ENCODE measurements around the gene DSCAM.

DSCAM gene

DNA sequence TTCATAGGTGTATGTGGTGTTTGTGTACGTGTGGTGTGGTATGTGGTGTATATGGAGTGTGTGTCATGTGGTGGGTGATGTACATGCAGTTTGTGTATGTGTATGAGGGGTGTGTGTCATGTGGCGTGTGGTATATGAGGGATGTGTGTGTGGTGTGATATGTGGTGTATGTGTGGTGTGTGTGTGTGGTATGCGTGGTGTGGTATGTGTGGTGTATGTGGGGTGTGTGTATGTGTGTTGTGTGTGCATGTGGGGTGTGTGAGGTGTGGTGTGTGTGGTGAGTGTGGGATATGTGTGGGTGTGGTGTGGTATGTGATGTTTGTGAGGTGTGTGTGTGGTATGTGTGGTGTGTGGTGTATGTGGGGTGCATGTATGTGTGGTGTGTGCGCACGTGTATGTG is 707.3 kb downstream of the DSCAM start:
- no peak for TF ChIP-seq EP300 (IDR thresholded peaks at IDR 0.05; ENCODE audit: borderline replicate concordance)
- TF ChIP-seq TCF12 (IDR thresholded peaks at IDR 0.05; ENCODE audit: low read depth): no peak
- TF ChIP-seq NFIC (IDR thresholded peaks at IDR 0.05): no peak
- no peak for TF ChIP-seq RAD21 (IDR thresholded peaks at IDR 0.05; ENCODE audit: low read depth)
- no peak for TF ChIP-seq MAX (IDR thresholded peaks at IDR 0.05)
- no peak for TF ChIP-seq TAF1 (IDR thresholded peaks at IDR 0.05; ENCODE audit: low read depth)
- TF ChIP-seq, protein P1, sequence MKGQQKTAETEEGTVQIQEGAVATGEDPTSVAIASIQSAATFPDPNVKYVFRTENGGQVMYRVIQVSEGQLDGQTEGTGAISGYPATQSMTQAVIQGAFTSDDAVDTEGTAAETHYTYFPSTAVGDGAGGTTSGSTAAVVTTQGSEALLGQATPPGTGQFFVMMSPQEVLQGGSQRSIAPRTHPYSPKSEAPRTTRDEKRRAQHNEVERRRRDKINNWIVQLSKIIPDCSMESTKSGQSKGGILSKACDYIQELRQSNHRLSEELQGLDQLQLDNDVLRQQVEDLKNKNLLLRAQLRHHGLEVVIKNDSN (IDR thresholded peaks at IDR 0.05): no peak
- TF ChIP-seq CEBPB (IDR thresholded peaks at IDR 0.05): no peak
- no peak for TF ChIP-seq EGR1 (IDR thresholded peaks at IDR 0.05)
- TF ChIP-seq ZBTB7A (IDR thresholded peaks at IDR 0.05; ENCODE audit: low read depth): no peak
- no peak for TF ChIP-seq CREB1 (IDR thresholded peaks at IDR 0.05; ENCODE audit: low read depth)
- no peak for TF ChIP-seq REST (IDR thresholded peaks at IDR 0.05; ENCODE audit: low read depth)
- TF ChIP-seq YY1 (IDR thresholded peaks at IDR 0.05; ENCODE audit: low read depth): no peak
- TF ChIP-seq FOXM1 (IDR thresholded peaks at IDR 0.05; ENCODE audit: borderline replicate concordance, low read depth): no peak
- no peak for TF ChIP-seq TEAD4 (IDR thresholded peaks at IDR 0.05)

DNA sequence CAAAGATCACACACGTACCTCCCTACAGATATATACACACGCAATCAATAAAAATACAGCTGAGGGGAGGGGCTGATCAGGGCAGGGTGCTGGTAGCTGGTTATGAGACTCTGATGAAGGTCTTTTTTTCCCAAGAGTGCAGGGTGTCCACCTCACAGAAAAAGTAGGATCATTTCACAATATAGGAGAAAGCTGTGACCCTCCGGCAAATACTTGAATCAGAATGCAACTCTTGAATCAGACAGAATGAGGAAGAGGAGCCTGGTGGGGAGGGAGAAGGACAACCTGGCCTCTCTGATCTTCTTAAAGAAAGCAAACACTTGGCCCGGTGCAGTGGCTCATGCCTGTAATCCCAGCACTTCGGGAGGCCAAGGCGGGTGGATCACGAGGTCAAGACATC is 710.4 kb downstream of the DSCAM start:
- TF ChIP-seq TCF12 (IDR thresholded peaks at IDR 0.05; ENCODE audit: low read depth) (no peak), MAX (IDR thresholded peaks at IDR 0.05) (no peak), CREB1 (IDR thresholded peaks at IDR 0.05; ENCODE audit: low read depth) (no peak), EGR1 (IDR thresholded peaks at IDR 0.05) (no peak), EP300 (IDR thresholded peaks at IDR 0.05; ENCODE audit: borderline replicate concordance) (no peak), YY1 (IDR thresholded peaks at IDR 0.05; ENCODE audit: low read depth) (no peak), CEBPB (IDR thresholded peaks at IDR 0.05) (no peak), REST (IDR thresholded peaks at IDR 0.05; ENCODE audit: low read depth) (no peak), RAD21 (IDR thresholded peaks at IDR 0.05; ENCODE audit: low read depth) (no peak), TEAD4 (IDR thresholded peaks at IDR 0.05) (no peak), ZBTB7A (IDR thresholded peaks at IDR 0.05; ENCODE audit: low read depth) (no peak)
- TF ChIP-seq, protein P1 (IDR thresholded peaks at IDR 0.05): no peak

GRCh38 chr21:40134731-40135492 is 712.0 kb downstream of the DSCAM start:
- TF ChIP-seq, protein P1 (IDR thresholded peaks at IDR 0.05): no peak
- TF ChIP-seq NFIC (IDR thresholded peaks at IDR 0.05) (no peak), EGR1 (IDR thresholded peaks at IDR 0.05) (no peak), TEAD4 (IDR thresholded peaks at IDR 0.05) (no peak), TAF1 (IDR thresholded peaks at IDR 0.05; ENCODE audit: low read depth) (no peak), CREB1 (IDR thresholded peaks at IDR 0.05; ENCODE audit: low read depth) (no peak), FOXM1 (IDR thresholded peaks at IDR 0.05; ENCODE audit: borderline replicate concordance, low read depth) (no peak), YY1 (IDR thresholded peaks at IDR 0.05; ENCODE audit: low read depth) (no peak)

DNA sequence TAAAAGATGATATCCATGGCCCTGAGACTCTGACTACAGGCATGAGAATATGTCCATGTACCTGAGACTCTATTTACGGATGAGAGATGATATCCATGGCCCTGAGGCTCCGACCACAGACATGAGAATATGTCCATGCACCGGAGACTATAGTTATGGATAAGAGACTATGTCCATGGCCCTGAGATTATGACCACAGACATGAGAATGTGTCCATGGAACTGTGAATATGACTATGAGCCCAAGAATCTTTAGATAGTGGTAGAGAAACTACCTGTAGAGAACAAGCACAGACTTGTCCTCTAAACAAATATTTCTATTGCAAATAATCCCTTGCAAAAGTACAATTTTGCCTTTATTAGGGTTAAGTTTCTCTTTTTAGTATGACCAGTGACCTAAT is 716.5 kb downstream of the DSCAM start:
- TF ChIP-seq CREB1 (IDR thresholded peaks at IDR 0.05; ENCODE audit: low read depth) (no peak), CEBPB (IDR thresholded peaks at IDR 0.05) (no peak), MAX (IDR thresholded peaks at IDR 0.05) (no peak), FOXM1 (IDR thresholded peaks at IDR 0.05; ENCODE audit: borderline replicate concordance, low read depth) (no peak), YY1 (IDR thresholded peaks at IDR 0.05; ENCODE audit: low read depth) (no peak), TEAD4 (IDR thresholded peaks at IDR 0.05) (no peak), REST (IDR thresholded peaks at IDR 0.05; ENCODE audit: low read depth) (no peak)
- TF ChIP-seq, protein P1 (IDR thresholded peaks at IDR 0.05): no peak

Data from Ishikawa (cell line).